GM18873 (cell line): ENCODE measurements around the gene ELFN2.
"Not testable (repeated sequence)": the region's sequence is repeated elsewhere in the genome, so short reads cannot be mapped to it uniquely, and the experiment has no call there.

ENCODE experiments used
- ATAC-seq: cut with Tn5 transposase; IDR thresholded peaks from one replicate; pipeline ENCODE4 v1.9.1; 2021; ENCODE audit warnings: mild to moderate bottlenecking, moderate library complexity, moderate number of reproducible peaks; ENCODE audit not compliant: unreplicated experiment, low FRiP score

ELFN2 gene

DNA sequence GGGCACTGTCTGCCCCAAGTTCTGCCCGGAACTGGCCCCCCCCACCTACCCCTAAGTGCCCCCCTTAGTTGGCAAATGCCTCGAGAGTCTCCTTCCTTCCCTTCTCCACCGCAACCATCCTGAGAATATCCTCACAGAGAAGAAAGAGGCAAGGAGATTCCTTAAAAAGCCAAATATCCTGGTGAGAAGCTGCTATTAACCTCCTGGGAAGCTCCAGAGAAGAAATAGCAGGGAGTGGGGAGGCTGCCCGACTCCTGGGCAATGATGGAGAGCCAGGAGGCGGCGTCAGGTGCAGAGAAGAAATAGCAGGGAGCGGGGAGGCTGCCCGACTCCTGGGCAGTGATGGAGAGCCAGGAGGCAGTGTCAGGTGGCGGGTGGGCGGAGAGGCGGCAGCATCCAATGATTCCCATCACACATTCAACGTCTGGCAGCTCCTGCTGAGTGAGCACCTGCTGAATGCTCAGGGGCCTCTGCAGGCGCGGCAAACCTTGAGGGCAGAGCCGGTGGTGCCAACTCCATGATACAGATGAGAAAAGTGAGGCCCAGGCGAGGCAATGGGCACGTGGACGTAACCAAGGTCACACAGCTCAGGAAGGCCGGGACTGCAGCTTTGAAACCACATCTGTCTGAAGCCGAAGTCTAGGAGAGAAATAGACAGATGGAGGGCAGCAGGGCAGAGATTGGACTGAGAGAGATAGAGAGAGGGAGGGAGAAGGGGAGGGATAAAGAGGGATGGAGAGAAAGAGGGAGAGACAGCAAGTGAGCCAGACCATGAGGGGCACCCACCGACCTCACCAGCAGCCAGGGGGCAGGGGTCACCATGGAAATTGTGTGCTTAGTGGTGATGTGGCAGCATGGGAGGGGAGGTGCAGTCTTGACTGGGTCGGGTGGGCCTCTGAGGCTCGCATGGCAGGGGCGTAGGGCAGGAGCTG lies 86.7 kb downstream of the ELFN2 start:
- ATAC-seq = no peak

DNA sequence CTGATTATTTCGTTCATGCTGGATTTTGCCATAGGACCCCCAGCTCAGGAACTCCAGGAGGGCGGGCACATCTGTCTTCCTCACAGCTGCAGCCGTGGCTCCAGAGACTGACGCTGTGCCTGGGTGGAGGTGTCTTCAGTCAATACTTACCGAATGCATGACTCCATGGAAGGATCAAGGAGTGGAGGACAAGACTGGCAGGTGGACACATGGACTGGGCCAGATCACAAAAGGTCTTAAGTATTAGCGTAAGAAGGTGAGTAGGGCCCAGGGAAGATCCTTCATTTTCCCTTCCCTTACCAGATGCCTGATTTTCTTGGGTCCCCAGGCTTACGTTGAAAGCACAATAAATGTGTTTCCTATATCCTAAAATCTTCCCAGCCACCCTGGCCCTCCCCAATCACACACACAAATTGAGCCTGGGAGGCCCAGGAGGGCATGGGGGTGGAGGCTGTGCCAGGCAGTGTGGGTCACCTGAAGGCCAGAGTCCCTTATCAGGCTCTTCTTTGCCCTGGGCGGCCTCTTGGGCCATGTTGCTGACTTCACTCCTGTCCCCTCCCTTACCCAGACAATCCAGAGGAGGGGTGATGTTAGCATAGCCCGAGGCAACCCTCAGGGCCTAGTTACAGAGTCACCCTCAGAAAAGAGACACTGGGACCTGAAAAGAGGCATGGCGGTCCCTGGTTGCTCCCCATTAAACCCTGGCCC lies 88.6 kb downstream of the ELFN2 start:
- ATAC-seq = no peak

DNA sequence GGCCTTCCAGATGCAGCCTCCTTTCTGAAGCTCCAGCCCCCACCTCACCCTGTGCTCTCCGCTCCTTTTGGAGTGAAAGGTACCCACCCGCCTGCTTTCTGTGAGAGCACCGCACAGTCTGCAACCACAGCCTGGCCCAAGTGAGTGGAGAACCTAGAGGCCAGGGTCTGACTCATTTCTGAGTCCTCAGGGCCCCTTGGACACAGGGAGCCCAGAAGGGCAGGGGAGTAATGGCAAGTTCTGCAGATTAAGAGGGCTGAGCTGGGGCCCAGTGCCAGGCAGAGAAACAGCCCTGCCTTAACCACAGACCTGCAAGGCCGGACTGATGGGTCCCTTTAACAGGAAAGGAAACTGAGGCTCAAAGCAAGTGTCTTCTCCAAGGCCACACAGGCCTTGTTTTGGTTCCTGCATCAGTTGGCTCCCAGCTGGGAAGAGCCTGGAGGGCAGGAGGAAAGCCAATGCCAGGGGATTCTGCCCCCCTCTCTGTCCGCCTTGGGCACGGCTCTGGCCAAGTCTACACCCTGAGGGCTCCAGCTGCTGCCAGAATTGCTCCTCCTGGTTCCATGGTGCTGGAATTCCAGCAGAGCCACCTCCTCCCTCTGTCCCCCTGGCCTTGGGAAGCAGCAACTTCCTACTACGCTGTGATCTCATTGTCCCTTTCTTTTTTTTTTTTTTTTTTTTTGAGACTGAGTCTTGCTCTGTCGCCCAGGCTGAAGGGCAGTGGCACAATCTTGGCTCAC lies 89.9 kb downstream of the ELFN2 start:
- ATAC-seq = no peak

DNA sequence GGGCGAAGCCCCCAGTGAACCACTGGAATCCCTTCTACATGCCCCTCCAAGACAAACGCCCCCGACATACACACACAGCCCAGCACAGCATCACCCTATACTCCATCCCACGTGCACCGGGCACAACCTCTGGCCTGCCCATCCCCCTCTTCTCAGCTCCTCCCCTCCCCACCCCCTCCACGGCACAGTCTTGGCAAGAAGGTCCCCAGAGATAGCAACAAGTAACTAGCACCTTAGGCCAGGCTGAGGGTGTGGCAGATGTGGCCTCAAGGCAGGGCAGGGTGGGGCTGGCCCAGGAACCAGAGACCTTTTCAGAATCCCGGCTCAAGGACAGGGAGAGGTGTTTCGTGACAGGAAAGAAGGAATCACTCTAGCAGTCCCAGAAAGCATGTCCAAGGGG lies 90.7 kb downstream of the ELFN2 start:
- no peak for ATAC-seq

DNA sequence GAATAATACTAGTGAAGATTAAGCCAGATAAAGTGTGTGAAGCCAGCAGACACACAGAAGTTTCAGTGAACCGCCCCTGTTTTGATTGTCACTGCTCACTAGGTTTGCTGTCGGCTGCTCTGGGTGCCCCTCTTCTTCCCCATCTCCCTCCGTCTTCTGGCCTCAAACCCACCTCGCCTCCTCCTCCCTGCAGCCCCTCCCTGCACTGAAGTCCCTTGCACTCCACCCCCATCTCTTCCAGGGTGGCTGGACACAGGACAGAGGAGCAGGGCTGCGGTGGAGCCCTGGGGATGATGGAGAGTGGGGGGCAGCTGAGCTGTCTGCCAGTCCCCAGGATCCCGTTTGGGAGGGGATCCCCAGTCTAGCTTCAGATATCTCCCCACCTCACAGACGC lies 91.5 kb downstream of the ELFN2 start:
- ATAC-seq = no peak

DNA sequence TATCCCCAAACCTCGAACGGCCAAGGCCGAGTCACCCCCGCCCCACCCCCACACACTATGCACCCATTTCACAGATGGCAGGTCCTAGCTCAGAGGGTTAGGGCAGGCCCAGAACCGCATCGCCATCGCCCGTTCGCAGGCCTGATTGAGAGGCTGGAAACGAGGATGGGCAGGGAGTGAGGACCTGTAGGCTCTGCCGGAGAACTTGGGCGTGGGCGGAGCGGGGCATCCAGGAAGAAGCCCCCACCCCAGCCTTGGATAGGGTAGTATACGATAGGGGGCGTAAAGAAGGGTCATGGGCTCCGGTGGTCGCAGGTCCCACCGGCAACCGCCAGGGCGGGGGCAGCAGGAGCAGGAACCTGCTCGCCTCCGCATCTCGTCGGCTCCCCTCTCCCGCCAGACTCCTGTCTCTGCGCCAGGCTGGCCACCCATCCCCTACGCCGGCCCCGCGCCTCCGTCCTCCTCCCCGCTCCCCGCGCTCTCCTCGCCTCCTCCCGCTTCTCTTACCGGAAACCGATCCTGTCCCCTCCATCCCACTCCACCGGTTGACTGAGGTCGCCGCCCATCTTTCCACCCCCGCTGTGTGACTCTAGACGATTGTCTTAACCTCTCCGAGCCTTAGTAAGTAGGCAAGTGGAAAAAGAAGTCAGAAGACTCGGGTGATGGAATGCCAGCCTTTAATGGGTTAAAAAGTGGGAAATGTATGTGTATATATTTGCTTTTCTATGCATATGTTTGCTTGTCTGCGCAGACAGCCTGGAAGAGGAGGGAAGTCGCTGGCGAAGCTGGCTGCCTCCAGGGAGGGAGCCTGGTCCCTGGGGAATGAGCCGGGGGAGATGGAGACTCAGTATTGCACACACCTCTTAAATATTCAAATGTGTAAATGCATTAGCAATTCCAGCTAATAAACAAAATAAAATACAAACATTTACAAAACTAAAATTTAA lies 92.1 kb downstream of the ELFN2 start:
- ATAC-seq = no peak

DNA sequence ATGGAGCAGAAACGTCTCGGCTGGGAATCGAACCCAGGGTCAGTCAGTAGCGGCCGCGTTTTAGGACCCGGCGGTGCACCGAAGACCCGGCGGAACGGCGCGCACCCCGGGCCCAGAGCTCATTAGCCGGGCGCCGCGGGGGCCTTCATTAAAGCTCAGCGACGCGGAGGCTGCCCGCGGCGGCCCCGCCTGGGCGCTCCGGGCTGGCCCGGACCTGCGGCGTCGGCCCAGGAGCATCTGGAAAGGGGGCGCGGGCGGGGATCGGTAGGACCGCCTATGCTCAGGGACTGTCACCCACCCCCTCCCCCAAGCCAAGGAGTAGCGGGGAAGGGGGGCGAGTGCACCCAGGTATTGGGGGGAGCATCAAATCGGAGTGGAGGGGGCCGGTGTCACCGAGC lies 92.8 kb downstream of the ELFN2 start:
- ATAC-seq = no peak

DNA sequence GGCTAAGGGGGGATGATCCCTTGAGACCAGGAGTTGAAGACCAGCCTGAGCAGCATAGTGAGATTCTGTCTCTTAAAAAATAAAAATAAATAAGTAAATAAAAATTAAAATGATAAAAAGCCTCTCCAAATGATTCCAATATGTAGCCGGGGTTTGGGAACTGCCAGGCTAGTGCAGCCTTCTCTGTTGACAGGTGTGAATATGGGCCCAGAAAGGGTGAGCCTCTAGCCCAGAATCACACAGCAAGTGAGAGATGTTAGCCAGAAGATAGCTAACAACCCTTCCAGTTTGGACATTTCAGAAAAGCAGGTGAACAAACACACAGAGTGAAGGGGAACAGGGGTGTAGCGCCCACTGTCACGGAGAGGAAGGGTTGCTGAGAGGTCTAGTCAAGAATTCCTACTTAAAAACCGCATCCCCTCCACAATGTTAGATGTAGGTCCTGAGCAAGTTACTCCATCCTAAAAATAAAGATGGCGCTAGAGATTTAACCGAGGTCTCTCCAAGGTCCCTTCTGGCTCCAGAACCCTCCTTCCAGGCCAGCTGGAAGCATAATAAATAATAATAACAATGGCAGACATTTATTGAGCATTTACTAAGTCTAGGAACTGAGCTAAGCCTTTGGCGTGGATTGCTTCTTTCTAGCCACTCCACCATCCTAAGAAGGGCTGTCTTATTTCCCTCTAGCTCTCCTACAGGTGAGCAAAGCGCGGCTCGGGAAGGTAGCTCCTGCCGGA lies 93.4 kb downstream of the ELFN2 start:
- no peak for ATAC-seq

DNA sequence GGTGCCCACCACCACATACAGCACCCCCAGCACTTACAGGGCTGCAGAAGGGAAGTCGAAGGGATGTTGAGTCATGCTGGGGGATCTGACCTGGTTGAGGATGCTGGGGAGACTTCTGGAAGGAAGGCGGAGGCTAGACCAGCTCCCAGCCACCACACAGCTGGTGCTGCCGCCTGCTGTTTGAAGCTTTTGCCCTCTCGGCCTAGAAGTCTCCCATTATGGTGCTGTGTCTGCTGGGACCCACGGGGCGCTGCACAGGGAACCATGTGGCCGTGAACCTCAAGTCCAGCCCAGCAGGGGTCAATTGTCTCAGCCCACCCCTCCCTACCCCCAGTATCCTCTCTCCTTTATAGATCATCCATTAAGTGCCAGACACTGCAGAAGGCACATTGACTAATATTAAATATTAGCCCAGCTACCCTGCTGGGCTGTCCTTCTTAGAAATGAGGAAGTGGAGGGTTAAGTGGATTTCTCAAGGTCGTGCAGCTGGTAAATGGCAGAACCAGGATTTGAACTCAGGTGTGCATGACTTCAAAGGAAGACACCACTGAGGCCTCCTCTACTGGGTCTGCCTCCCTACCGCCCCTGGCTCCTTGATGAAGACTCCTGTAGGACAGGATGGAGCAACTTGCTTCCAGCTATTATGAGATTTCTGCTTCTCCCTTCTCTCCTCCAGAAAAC lies 95.3 kb downstream of the ELFN2 start:
- no peak for ATAC-seq

DNA sequence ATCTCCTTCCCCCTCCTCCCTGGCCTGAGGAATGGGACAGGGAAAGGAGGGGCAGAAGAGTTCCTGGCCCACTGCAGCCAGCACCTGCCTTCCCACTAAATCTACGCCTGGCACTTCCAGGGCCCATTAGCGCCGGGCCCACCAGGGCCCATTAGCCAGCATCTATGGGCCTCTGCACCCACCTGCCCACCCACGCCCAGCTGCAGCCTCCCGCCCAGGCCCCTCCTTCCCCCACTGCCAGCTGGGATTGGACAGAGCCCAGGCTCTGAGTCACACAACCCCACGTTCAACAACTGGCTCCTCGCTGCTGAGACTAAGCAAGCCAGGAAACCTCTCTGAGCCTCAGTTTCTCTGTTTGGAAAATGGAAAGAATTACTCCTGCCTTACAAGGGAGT lies 96.2 kb downstream of the ELFN2 start:
- no peak for ATAC-seq

DNA sequence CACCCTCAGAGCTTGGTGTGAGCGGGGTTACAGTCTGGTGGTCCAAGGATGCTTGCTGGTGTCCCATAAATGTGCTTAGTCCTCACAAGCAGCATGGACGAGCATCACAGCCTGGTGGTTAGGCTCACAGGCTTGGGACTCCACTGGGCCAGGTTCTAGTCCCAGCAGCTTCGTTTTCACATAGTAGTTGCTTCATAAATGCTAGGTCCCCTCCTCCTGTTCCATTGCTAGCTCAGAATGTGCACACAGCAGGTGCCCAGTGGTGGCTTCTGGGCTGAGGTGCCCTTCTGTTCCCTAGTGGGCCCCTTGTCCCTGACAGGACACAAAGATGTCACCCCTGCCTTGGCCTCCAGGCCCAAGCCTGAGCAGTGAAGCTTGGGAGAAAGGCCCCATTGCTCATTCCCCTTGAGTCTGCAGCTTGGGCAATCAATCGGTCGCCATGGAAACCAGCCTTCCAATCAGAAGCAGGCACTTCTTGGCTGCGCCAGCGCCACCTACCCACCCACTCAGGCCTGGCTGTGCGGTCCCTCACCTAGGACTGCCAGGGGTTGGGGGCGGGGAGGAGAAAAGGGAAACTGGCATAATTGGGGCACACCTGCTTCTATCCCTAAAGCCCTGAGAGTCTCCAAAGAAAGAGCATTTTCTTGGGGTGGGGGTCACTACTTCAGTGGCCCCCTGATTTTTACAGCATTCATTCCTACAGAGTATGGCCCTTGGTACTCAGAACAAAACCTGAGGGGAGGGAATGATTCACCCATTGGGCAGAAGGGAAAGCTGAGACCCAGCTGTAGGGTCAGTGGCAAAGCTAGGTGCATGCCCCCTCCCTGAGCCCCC lies 96.9 kb downstream of the ELFN2 start:
- ATAC-seq = no peak

DNA sequence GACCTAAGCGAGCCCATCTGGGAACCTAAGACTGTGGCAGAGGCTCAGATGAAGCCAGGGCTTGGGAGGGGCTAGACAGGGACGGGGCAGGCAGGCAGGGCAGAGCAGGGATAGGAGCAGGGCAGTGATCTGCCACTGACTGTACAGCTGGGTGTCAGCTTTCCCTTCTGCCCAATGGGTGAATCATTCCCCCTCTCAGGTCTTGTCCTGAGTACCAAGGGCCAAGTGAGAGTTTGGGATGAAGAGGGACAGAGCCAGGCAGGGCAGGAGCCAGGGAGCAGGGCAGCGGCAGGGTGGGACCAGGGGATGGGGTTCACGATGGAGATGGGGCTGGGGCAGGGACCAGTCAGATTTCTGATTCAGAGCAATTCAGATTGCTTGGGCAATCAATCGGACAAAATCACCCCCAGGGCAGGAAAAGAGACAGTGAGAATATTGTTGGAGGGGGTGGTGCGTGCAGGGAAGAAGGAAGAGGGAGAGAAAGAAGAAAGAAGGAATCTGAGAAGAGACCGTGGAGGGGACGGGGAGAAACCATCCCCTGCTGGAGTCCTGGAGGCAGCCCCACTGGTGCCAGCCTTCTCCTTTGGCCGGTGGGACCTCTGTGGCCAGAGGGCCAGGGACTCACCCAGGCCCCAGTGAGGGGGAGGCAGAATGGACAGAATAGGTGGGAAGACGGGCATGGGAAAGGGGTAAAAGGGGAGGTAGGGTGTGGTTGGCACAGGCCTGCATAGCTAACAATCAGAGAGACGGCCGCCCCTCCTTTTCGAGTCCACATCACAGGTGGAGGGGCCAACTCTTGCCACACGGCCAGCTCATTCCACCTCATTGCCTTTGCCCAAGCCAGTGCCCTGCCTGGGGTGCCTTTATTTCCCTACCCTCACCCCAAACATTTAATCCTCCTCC lies 97.8 kb downstream of the ELFN2 start:
- no peak for ATAC-seq

DNA sequence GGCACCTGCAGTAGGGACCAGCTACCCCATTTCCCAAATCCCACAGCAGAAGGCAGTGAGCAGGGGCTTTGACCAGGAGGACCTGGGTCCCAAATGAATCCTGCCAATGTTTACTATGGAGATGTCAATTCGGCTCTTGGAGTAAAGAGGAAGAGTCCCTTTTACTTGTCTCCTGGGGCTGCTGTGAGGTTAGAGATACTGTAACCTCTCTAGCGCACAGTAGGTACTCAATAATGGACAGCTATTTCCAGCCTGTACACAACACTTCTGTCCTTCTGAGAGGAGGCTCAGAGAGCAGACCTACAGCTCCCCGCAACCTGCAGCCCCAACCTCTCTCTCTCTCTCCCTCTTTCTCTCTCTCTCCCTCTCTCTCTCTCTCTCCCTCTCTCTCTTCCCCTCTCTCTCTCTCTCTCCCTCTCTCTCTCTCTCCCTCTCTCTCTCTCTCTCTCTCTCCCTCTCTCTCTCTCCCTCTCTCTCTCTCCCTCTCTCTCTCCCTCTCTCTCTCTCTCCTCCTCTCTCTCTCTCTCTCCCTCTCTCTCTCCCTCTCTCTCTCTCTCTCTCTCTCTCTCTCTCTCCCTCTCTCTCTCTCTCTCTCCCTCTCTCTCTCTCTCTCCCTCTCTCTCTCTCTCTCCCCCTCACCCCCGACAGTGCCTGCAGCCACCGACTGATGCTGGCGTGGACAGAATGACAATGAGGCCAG lies 98.6 kb downstream of the ELFN2 start:
- ATAC-seq = not testable (repeated sequence)

DNA sequence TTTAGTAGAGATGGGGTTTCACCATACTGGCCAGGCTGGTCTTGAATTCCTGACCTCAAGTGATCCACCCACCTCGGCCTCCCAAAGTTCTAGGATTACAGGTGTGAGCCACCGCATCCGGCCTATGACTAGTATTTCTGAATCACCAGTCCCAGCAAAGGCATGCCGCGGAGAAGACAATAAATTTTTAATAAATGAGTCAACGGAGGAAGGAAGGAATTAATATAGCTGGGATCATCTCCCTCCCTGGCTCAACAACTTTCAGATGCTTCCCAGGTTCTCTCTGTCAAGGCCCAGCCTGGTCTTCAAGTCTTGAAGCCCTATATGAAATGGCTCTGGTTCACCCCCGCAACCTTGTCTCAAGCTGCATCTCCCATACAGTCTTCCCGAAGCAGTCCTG lies 99.3 kb downstream of the ELFN2 start:
- no peak for ATAC-seq

DNA sequence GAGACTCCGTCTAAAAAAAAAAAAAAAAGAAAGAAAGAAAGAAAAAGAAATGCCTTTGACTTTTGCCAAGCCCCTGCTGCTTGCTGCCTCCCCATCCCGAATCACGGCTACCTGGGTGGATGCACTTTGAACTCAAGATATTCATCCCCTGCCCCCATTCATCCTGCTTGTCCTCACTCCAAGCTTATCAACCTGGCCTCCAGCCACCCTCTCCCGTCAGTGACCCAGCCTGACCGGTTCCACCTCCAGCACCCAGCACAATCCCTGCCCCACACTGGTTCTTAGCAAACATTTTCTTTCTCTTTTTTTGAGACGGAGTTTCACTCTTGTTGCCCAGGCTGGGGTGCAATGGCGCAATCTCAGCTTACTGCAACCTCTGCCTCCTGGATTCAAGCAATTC lies 100.6 kb downstream of the ELFN2 start:
- no peak for ATAC-seq

DNA sequence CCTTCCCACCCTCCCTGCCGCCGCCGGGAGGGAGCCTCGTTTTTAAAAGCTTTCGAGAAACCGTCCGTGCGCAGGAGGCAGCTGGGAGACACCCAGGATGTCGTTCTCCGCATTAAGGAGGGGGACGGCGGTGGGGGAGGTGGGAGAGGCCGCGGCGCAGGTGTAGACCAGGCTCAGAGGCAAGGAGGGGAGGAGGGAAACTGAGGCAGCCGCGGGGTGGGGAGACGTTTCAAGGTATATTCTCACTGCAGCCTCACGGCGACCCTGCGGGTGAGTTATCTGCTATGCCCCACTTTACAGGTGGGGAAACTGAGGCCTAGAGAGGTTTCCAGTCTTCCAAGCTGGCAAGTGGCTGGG lies 102.3 kb downstream of the ELFN2 start:
- ATAC-seq = no peak
